Germinal center (tissue), 1 donor: ENCODE results near the gene SPRY2.
"Not testable (repeated sequence)": the region's sequence is repeated elsewhere in the genome, so short reads cannot be mapped to it uniquely, and the experiment has no call there.

ENCODE experiments used
- DNase-seq: peaks from one replicate; pipeline ENCODE4 v3.0.0; 2012; ENCODE audit warnings: mixed read lengths, low spot score

The SPRY2 gene

DNA sequence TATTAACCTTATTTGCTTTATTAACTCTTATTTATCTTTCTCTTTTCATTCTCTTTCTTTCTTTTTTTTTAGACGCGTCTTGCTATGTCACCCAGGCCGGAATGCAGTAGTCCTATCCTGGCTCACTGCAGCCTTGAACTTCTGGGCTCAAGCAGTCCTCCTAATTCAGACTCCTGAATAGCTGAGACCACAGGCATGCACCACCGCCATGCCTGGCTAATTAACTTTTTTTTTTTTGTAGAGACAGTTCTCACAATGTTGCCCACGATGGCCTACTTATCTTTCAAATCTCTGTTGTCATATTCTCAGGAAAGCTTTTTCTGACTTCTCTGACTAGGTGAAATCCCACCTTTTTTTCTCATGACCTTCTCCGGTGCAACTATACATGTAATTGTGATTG, 7.8 kb upstream of the SPRY2 start:
- DNase-seq = no peak

GRCh38 chr13:80348314-80348713, 7.4 kb upstream of the SPRY2 start:
- DNase-seq = no peak

- DNase-seq = no peak
Observed at GRCh38 chr13:80345771-80346510, 5.0 kb upstream of the SPRY2 start.

GRCh38 chr13:80344032-80344431, 3.1 kb upstream of the SPRY2 start:
- not testable (repeated sequence) for DNase-seq

GRCh38 chr13:80342471-80343371, 1.8 kb upstream of the SPRY2 start:
- DNase-seq = peak; percentile 62

DNA sequence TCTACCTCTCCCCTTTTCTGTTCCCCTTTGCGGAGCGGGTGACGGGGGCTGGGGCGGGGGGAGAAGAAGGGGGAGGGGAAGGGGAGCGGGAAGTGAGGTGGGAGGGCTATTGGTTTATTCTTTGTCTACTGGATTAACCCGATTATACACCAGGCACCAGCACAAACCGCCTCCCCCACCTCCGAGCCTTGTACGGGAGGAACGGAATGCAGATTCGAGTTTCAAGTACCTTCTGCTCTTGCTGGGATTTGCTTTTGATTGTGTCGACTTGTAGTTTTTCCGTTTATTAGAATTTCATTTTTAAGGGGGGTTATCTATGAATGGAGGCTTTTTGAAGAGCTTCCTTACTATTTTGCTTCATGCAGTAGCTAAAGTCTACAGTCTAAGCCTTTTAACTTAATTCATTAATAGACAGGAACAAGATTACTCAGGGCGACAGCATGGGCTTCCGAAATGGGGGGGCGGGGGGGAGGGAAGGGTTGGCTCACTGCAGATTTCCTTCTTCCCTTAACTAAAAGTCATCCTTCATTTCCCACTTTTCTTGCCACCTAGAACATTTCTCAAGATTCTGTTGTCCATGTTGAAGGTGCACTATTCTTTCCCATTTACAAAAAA, 937 bp upstream of the SPRY2 start:
- no peak for DNase-seq

GRCh38 chr13:80340651-80341100, 250 bp downstream of the SPRY2 start:
- DNase-seq = no peak

DNA sequence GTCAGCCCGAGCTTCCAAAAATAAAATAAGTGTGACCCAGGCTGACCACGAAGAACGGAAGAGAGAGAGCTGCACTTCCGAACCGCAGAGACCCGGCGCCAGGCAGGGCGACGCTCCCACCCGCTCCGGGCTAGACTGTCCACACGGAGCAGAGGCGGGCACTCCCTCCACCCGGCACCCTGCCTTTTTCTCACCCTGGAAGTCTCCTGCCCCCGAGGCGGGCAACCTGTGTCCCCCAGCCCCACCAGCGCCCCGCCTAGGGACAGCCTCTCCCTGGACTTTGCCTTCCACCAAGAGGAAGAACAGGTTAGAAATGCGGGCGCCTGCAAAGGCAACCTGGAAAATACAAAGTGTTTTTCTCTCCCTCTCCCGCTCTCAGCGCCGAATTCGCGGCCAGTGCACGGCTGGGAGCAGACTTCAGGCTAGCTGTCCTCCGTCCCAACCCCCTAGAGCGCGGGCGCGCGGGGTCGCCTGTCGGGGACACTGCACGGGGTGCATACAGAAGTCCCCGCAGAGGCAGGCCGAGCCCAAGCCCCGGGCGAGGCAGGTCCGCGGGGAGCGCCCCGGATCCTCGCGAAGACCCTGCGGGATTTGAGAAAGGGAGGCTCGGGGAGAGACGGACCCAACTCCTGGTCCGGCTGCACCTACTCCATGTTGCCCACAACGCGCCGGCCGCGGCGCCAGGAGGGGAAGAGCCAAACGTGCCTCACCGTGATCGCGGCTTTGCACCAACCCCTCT, 845 bp downstream of the SPRY2 start:
- DNase-seq = no peak

DNA sequence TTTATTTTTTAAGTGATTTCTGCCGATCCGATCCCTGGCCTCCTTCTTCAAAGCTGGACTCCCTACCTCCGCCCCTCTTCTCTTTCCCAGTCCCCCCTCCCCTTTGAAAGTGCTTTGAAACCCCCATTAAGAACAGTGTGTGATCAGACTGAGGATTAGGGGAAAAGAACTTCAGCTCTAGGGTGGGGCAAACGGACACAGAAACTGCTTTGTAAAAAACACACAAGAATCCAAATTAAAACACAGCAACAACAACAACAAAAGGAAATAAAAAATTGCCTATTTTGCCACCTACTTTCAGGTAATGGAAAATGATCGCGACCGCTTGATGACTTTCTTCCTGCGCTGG, 1.4 kb downstream of the SPRY2 start:
- DNase-seq = no peak

GRCh38 chr13:80338781-80339562, 2.0 kb downstream of the SPRY2 start:
- DNase-seq = no peak

GRCh38 chr13:80337288-80338081, 3.4 kb downstream of the SPRY2 start:
- no peak for DNase-seq

GRCh38 chr13:80336776-80337287, 4.1 kb downstream of the SPRY2 start:
- no peak for DNase-seq

GRCh38 chr13:80336370-80336769, 4.6 kb downstream of the SPRY2 start:
- no peak for DNase-seq

DNA sequence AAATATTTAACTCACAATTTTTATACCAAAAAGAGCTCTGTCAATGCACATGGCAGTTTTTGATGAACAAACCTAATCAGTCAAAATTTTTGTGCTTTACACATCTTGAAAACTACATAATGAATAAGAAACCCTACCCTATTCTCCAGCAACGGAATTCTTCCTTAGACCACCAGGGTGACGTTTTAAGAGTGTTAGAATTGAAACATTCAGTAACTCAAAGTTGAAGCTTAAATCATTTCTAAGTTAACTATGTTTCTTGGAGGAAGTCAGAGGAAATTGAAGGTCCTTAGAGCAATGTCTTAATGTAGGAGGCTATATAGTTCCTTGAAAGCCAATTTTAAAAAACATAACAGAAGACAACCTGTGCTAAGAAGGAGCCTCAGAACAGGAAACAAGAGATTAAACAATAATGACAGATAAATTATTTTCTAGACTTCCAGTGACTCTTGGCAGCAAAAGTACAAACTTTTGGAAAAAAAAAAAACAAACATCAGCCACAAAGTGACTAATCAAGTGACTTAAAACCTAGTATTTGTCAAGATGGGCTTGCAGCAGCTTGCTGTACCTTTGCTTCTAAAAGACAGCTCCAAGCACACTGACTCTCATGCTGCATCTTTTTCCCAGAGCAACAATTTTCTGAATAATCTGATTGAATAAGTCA, 6.2 kb downstream of the SPRY2 start:
- DNase-seq = no peak

- DNase-seq = no peak
Observed at GRCh38 chr13:80331984-80332383, 8.9 kb downstream of the SPRY2 start.

DNA sequence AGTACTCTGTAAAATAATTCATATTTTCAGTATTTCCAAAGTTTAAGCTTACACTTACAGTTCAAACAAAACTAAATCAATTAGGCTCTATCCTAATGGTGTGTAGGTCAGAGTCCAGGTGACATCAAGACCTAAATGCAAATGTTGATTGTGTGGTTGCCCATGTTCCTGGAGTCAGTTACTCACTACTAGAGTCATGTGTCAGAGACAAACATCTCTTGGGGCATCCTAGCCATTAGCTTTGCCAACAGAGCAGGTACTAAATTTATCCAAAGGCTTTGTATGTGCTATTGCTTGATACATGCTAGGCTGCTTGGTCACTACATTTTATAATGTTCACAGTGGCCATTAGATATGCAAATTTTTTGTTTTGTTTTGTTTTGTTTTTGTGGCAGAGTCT, 11.7 kb downstream of the SPRY2 start:
- no peak for DNase-seq

DNA sequence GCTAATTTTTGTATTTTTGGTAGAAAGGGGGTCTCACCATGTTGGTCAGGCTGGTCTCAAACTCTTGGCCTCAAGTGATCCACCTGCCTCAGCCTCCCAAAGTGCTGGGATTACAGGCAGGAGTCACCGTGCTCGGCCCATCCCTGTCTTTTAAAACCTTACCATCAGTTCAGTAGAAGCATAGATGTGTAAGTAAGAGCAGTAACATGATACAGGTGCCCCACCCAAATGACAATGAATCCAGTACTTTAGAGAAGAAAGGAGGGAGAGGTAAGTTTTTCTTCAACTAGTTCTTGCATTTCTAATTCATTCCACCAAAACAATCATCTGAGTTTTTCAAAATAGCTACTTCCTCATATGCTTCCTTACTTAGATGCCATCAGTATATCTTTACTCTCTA, 21.9 kb downstream of the SPRY2 start:
- DNase-seq = no peak

DNA sequence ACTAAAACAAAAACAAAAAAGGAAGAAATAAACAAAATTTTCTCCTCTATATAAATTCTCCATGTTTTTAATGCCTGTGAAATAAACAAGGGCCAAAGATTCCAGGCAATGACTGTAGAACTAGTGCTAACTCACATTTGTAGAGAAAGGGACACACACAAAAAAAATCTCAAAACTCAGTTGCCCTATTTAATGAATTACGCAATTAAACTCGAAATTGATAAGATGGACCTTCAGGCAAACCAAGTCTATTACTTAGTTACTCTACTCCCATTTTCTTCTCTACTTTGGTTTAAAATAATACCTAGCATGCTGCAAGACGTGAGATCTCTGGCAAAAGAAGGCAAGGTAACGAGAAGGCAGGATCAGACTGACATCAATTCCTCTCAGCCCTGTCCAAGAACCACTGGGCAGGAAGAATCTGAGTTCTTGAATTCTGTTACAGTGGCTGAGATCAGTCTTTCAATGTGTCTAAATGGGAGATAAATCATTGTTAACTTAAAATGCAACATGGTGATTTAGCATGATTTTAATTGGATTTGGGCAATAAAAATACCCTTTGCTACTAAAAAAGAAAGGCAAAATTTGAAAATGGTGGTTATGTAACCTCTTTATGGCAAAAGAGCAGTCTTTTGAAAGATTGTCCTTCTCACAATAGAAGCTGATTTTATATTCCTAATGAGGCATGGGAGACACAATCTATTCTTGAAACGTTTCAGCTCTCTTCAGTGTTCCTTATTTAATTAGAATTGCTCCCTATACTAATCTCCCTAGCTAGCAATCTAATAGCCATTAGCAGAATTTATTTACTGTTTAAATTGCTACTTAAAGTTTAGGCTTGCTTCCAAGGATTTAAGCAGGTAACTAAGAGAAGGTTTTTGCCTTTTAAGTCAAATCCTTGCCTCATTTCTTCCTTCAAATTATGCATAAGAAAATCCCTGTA, 25.9 kb downstream of the SPRY2 start:
- no peak for DNase-seq
